ENCODE data around the gene WDR64. TPM values are rescaled to one million over a fixed set of nuclear protein-coding genes. Genes with fewer than 3 reads are reported as not detected.

WDR64 gene
- polyA plus RNA-seq, 3 donors: 0.42 to 0.51 (median 0.44) TPM

DNA sequence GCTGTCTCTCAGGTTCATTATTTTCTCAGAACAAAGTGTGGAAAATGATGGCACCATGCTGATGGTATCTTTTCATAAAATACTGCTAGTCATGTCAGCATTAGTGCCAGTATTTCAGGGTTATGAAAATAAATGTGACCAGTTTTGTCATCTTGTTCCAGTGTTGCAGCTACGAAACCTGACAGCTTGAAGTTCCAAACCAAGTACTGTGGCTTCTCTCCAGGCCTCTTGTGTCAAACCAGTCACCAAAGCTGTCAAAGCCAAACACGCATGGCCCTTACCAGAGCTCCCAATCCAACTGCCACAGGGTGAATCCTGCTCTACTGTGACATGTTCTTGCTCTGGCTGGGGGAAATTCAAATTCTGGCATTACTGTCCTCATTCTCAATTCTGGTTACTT, 175.2 kb downstream of the WDR64 start:
- DNase-seq (ENCODE audit: low read depth in 3 of 3, low spot score in 2 of 3): no peak

- DNase-seq (ENCODE audit: low read depth in 3 of 3, low spot score in 2 of 3): no peak
Measured at GRCh38 chr1:241828463-241829021, 176.5 kb downstream of the WDR64 start.

DNA sequence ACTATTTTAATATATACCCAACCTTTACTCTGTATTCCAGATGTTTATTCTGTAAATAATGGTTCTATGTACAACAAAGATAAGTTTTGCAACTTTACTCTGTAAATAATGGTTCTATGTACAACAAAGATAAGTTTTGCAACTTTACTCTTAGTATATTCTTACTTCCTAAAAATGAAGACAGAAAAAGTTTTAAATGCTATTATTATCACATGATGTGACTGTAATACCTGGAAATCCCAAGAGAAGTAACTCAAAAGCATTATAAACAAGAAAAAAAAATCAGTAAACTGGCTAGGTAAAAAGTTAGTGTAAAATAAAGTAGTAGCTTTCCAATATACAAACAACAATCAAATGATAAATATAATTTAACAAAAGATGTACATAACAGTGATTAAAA, 177.4 kb downstream of the WDR64 start:
- DNase-seq (ENCODE audit: low read depth in 3 of 3, low spot score in 2 of 3): no peak

GRCh38 chr1:241834733-241835377, 182.8 kb downstream of the WDR64 start:
- peak in 1 of 3 donors; percentile 29 for DNase-seq (ENCODE audit: low read depth in 3 of 3, low spot score in 2 of 3)

DNA sequence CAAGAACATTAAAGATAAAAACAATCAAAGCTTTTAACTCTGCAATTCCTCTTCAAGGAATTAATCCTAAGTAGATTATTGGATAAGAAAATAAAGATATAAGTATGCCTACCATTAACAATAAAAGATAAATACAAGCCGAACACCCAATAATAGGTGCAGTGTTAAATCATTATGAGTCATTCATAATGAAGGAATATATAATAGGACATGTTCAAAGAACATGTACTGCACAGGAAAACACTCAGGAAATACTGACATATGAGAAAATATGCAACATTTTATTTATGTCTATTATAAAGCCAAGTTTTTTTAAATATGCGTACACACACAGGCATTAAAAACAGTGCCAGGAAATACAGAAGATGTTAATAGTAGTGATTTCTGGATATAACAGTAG, 184.9 kb downstream of the WDR64 start:
- DNase-seq (ENCODE audit: low read depth in 3 of 3, low spot score in 2 of 3): no peak

DNA sequence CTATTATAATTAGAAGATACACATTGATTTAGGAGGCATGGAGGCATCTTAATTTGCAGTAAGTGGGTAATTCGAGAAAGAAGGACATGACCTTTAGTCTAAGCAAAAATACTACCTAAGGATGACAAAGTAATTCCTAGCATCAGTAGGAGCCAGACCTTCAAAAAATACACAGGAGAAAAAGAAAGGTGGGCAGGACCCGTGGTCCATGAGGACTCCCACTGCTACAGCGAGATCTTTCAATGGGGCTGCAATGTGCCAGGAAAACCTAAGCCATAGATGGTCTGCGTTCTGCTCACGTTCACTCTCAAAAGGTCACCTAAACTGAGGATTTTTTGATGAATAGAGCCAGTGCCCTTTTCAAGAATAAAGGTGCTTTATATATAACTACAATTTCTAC, 185.3 kb downstream of the WDR64 start:
- DNase-seq (ENCODE audit: low read depth in 3 of 3, low spot score in 2 of 3): no peak

GRCh38 chr1:241837901-241838300, 185.8 kb downstream of the WDR64 start:
- no peak for DNase-seq (ENCODE audit: low read depth in 3 of 3, low spot score in 2 of 3)

GRCh38 chr1:241838897-241839296, 186.8 kb downstream of the WDR64 start:
- no peak for DNase-seq (ENCODE audit: low read depth in 3 of 3, low spot score in 2 of 3)

GRCh38 chr1:241839369-241839979, 187.4 kb downstream of the WDR64 start:
- no peak for DNase-seq (ENCODE audit: low read depth in 3 of 3, low spot score in 2 of 3)

GRCh38 chr1:241840164-241840563, 188.1 kb downstream of the WDR64 start:
- no peak for DNase-seq (ENCODE audit: low read depth in 3 of 3, low spot score in 2 of 3)

- no peak for DNase-seq (ENCODE audit: low read depth in 3 of 3, low spot score in 2 of 3)
Measured at GRCh38 chr1:241841691-241842090, 189.6 kb downstream of the WDR64 start.

DNA sequence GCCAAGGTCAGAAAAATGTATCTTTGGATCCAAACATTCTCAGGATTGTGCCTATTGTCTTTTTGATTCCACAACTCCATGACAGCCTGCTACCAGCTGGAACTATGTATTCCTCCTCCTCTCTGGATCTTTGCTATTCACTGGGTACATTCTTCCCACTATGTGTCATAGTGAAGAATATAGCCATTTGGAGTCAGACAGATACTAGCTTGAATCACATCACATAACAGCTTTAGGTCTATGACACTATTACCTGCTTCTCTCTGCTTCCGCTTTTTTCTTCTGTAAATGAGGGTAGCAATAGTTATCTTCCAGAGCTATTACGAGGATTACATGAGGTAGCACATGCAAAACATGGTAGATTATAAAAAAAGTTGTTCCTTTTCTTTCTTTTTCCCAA, 190.5 kb downstream of the WDR64 start:
- no peak for DNase-seq (ENCODE audit: low read depth in 3 of 3, low spot score in 2 of 3)

DNA sequence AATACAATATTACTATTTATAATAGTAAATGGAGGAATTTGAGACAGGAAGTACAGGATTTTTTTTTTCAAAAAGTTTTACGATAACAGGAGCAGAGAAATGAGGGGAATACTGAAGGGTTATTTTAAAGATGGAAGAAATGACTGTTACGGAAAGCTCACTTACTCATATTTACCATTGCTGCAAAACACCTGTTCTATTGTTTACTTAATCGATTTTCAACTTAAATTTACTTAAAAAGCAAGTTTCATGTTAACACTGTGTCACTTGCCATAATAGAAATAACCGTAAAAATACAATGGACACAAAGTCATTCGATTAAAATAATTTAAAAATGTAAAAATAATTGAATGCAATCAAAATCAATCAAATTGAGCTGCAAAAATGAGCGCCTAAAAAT, 192.5 kb downstream of the WDR64 start:
- DNase-seq (ENCODE audit: low read depth in 3 of 3, low spot score in 2 of 3): no peak

- no peak for DNase-seq (ENCODE audit: low read depth in 3 of 3, low spot score in 2 of 3)
Measured at GRCh38 chr1:241846375-241846774, 194.3 kb downstream of the WDR64 start.

DNA sequence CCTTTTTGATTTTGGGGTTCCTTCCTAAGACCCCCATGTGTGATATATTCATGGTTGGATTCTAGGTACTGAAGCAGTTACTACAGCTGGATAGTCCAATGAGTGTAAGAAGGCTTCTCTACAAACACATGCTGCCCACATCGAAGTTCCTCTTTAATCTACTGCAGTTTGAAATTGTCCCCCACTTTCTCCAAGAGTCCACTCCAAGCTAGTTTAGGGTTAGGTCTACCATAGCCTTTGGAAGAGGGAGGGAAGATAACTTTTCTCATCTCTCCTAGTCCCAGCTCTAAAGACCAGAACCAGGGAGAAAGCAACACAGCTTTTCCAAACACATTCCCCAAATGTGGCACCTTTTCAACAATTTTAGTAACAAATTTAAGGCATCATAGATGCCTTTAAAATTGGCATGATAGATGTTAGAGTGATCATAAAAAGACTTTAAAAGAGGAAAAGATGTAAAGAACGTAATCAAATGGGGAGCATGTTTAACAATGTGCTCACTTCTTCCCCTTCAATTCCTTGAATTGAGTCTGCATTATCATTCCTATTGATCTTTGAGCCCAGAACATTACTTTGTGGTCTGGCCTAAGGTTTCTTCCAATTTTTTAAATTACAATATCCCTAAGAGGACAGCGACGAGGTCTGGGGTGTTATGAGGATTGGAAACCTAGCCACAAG, 194.9 kb downstream of the WDR64 start:
- no peak for DNase-seq (ENCODE audit: low read depth in 3 of 3, low spot score in 2 of 3)

DNA sequence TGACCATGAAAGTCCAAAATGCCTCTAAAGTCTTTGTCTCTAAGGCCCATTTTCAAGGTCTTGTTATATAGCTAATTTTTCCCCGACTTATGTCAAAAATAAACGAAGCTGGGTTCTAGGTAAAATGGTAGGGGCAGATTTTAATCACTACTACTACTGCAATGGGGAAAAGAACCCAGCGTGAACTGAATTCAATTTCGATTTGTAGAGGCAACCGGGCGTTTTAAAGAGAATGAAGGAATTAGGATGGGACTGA, 195.4 kb downstream of the WDR64 start:
- no peak for DNase-seq (ENCODE audit: low read depth in 3 of 3, low spot score in 2 of 3)

GRCh38 chr1:241847796-241848685, 196.0 kb downstream of the WDR64 start, which contains the start of gene EXO1:
Gene EXO1, plus strand, starts transcription at chr1:241848204. Its CDS starts 2,222 bp downstream, at chr1:241850426.
- DNase-seq (ENCODE audit: low read depth in 3 of 3, low spot score in 2 of 3): peak; percentile 81 to 88 (median 87)

DNA sequence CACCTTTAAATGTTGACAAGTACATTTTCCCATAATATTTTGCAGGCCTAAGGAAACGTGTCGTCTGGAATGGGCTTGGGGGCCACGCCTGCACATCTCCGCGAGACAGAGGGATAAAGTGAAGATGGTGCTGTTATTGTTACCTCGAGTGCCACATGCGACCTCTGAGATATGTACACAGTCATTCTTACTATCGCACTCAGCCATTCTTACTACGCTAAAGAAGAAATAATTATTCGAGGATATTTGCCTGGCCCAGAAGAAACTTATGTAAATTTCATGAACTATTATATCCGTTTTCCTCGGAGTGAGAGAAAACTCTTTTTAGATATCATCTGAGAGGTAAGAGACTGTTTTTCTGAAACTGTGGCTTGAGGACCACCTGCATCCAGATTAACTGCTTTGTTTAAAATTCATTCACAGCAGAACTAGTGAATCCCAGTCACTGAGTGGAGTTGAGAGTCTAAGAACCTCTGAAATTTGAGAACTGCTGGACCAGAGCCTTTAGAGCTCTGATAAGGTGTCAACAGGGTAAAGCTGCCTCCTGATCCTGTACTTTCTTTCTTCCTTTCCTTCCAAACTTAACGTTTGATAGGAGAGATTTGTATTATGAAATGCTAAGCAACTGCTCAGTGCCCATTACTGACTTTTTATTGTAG, 196.7 kb downstream of the WDR64 start:
- no peak for DNase-seq (ENCODE audit: low read depth in 3 of 3, low spot score in 2 of 3)

DNA sequence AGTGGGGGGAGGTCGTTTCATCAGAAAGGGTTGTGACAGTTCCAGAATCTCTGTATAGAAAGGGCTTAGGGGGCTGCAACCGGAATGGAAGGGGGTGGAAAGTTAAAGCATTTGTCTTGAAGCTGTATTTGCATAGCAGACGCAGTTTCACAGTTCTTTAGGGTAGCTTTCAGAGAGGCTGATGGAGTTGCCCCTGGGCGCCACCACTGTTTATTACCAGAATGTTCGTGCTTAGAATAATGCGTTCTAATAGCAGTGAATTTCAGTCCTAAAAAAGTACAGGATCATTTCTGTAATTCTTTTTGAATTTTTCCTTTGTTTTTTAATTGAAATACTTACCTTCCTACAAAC, 197.2 kb downstream of the WDR64 start:
- no peak for DNase-seq (ENCODE audit: low read depth in 3 of 3, low spot score in 2 of 3)
